GM20431 (cell line): ENCODE measurements around the gene IRAK4.
"Not testable (repeated sequence)": the region's sequence is repeated elsewhere in the genome, so short reads cannot be mapped to it uniquely, and the experiment has no call there.

ENCODE experiments used
- in situ Hi-C: fragments of 300-500 bp; cut with MseI, MboI; formaldehyde crosslinking; loops from one replicate; pipeline ENCODE4 v1.15.0; 2020; ENCODE audit warnings: low sequenced_read_pairs; ENCODE audit not compliant: unreplicated experiment

IRAK4 gene

GRCh38 chr12:43758728-43759563, at the start of gene IRAK4, which contains the start of gene PUS7L:
Gene IRAK4, plus strand, starts transcription at chr12:43758951. Its CDS starts 9,161 bp downstream, at chr12:43768112.
Gene PUS7L, minus strand, starts transcription at chr12:43758790. Its CDS starts 3,545 bp downstream, at chr12:43755245.
- in situ Hi-C loops, result no loop called here

DNA sequence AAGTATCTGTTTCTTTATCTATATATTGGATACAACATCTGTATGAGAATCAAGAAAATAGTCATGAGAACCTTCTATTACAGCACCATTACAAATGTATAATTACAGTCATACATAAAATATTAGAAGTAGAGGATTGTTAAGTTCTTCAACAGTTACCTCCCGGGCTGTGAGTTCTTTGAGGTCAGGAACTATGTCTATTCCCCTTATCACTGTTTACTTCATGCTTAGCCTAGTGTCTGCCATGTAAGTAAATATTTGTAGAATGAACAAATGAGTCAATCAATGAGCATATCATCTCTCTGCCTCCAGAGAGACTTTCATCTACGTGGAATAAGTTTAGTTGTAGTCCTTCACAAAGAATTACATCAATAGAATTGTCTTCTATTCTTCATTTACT, 47.4 kb upstream of the IRAK4 start:
- in situ Hi-C loops, result no loop called here

GRCh38 chr12:43722621-43723020, 36.1 kb upstream of the IRAK4 start:
- in situ Hi-C loops, result no loop called here

GRCh38 chr12:43723134-43723533, 35.6 kb upstream of the IRAK4 start:
- in situ Hi-C loops, result no loop called here

- in situ Hi-C loops, result no loop called here
Measured at GRCh38 chr12:43728117-43728516, 30.6 kb upstream of the IRAK4 start.

- in situ Hi-C loops, result no loop called here
Measured at GRCh38 chr12:43728698-43729097, 30.1 kb upstream of the IRAK4 start.

GRCh38 chr12:43730283-43730682, 28.5 kb upstream of the IRAK4 start:
- in situ Hi-C loops, result no loop called here

GRCh38 chr12:43733687-43734086, 25.1 kb upstream of the IRAK4 start:
- in situ Hi-C loops, result no loop called here

DNA sequence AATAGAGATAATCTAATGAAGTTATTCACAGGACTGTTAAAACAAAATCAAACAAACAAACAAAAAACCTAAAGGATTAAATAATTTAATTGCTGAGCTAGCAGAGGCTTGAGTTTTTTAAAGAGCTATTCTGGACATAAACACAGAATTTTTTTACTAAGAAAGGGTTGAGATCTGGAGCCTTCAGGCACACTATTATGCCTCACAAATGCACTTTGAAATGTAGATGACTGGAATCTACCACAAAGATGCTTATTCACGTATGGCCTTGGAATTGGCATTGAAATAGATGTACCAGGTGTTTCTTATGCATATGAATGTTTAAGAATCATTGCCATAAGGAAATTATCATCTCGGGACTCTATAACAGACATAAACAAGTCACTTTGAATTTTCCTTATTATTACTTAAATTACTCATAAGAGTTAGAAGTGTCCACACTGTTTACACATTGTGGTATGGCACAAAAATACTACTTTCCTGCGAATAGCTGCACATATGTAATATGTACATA, 21.8 kb upstream of the IRAK4 start:
- in situ Hi-C loops, result no loop called here

GRCh38 chr12:43737646-43738045, 21.1 kb upstream of the IRAK4 start:
- in situ Hi-C loops, result no loop called here

- in situ Hi-C loops, result no loop called here
Measured at GRCh38 chr12:43740511-43741100, 18.1 kb upstream of the IRAK4 start.

- in situ Hi-C loops, result no loop called here
Measured at GRCh38 chr12:43742106-43742505, 16.6 kb upstream of the IRAK4 start.

DNA sequence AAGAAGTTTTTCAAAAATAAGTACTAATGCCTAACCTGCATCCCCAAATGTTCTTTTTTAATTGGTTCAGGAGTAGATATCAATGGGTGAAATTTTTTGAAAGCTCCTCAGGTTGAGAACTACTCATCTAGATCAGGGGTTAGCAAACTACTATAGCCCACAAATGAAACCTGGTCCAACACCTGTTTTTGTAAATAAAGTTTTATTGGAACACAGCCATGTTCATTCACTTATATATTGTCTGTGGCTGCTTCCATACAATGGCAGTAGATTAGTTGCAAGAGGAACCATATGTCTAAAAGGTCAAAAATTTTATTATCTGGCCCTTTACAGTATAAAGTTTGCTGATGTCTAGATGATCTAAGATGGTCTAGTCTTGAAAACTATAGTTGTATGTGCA, 13.9 kb upstream of the IRAK4 start:
- in situ Hi-C loops, result no loop called here

DNA sequence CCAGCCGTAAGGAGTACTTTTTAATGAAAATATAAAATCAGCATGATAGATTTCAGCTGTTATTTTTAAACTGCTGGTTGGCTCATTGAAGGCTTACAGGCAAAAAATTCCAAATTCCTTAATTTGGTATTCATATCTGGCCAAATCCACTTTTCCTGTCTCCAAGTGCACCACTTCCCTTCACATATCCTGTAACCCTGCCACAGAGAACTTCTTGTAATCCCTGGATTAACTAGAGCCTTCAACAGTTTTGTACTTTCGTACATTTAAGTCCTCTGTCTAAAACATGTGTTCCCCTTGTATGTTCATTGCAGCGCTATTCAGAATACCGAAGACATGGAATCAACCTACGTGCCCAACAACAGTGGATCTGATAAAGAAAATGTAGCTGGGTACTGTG, 9.7 kb upstream of the IRAK4 start:
- in situ Hi-C loops, result no loop called here

DNA sequence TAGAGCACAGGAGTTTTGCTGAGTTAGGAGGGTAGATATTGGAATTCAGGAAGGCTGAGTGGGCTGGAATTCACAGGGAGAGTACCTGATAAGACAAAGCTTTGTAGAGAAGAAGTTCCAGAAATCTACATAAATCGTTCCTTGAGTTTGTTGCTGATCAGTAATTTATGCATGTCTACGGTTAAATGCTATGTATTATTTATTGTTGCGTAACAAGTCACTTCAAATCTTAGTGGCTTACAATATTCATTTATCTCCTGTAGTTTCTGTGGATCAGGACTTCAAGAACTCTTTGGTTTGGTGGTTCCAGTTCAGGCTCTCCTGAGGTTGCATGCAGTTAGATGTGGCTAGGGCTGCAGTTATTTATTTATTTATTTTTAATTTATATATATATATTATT, 7.9 kb upstream of the IRAK4 start:
- in situ Hi-C loops, result no loop called here

DNA sequence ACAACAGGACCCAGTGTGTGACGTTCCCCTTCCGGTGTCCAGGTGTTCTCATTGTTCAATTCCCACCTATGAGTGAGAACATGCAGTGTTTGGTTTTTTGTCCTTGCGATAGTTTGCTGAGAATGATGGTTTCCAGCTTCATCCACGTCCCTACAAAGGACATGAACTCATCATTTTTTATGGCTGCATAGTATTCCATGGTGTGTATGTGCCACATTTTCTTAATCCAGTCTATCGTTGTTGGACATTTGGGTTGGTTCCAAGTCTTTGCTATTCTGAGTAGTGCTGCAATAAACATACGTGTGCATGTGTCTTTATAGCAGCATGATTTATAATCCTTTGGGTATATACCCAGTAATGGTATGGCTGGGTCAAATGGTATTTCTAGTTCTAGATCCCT, 7.4 kb upstream of the IRAK4 start:
- in situ Hi-C loops, result not testable (repeated sequence)

DNA sequence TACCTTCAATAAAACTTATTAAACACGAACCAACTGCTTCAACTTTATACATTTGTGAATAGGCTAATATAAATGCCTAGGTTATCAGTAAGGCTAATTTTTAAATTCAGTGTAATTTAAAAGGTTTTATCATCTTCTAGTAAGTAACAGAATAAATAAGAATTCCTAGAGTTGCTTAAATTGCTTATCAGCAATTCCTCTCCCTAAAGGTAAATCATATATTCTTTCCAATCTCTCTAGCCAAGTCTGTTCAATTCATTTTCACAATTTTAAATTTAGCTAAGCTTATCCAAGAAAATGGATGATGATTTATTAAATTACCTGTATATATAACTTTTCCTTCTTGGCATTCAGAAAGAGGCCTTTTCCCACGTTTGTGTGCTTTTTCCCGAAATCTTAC, 4.7 kb upstream of the IRAK4 start:
- in situ Hi-C loops, result no loop called here

GRCh38 chr12:43758247-43758727, 464 bp upstream of the IRAK4 start:
- in situ Hi-C loops, result no loop called here

DNA sequence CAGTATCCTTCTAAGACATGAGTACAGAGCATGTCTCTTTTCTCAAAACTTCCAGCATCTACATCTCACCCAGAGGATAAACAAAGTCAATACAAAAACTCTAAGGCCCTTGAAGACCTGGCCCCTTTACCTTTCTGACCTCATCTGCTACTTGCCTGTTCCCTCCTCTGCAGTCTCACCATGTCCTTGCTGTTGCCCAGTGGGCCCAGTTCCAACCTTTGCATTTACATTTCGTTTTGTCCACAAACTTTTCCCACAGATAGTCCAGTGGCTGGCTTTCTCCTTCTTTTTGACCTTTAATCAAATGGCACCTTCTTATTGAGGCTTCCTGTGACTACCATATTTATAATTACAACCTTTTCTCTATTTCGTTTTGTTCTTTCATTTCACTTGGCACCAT, 1.6 kb downstream of the IRAK4 start:
- in situ Hi-C loops, result no loop called here

GRCh38 chr12:43761500-43761899, 2.7 kb downstream of the IRAK4 start:
- in situ Hi-C loops, result no loop called here

DNA sequence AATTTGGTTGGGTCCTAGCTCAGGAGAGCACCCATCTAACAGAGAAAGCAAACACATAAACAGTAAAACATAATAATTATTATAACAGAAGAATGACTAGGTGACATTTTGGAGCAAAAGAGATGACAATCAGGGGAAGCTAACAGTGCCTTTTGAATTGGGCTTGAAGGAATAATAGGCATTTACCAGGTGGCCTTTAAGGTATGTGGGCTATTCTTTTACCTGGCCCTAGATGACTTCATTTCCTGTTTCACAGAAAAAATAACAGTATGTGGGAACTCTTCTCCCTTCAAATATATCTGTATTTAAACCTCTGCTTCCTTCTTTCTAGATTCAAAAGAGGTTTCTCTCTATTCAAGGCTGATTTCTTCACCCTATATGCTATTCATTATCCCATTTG, 3.8 kb downstream of the IRAK4 start:
- in situ Hi-C loops, result no loop called here
